ENCODE measurements around the gene ARF5.

DNA sequence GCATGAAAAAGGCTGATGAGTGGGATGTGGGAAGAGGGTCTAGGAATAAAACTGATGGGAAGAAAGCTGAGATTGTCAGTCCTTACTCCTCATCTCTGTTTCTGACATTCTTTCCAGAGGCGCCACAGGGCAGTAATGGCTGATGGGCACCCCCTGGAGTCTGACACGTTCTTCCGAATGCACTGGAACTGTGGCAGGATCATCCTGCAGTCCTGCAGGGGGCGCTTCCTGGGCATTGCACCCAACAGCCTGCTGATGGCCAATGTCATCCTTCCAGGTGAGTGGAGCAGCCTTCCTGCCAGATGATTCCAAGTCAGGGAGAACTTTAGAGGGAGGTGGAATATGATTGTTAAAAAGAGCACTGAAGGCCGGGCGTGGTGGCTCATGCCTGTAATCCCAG, 10.1 kb downstream of the ARF5 start:
- no peak for TF ChIP-seq EZH2 (IDR thresholded peaks at IDR 0.05; ENCODE audit: borderline replicate concordance, low read depth, low read length, poor library complexity, severe bottlenecking)
- TF ChIP-seq, protein P1, sequence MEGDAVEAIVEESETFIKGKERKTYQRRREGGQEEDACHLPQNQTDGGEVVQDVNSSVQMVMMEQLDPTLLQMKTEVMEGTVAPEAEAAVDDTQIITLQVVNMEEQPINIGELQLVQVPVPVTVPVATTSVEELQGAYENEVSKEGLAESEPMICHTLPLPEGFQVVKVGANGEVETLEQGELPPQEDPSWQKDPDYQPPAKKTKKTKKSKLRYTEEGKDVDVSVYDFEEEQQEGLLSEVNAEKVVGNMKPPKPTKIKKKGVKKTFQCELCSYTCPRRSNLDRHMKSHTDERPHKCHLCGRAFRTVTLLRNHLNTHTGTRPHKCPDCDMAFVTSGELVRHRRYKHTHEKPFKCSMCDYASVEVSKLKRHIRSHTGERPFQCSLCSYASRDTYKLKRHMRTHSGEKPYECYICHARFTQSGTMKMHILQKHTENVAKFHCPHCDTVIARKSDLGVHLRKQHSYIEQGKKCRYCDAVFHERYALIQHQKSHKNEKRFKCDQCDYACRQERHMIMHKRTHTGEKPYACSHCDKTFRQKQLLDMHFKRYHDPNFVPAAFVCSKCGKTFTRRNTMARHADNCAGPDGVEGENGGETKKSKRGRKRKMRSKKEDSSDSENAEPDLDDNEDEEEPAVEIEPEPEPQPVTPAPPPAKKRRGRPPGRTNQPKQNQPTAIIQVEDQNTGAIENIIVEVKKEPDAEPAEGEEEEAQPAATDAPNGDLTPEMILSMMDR (conservative IDR thresholded peaks at IDR 0.05; ENCODE audit: low read depth, low read length) = peak; percentile 68

Data from A673 (cell line).